Stimulated activated CD4-positive, alpha-beta T cell treated with anti-CD3 and anti-CD28 coated beads, Interleukin-4, amount 100 ng/mL, for 24 hours (primary cell): ENCODE results near the gene NPC1L1.
"Not testable (repeated sequence)": the region's sequence is repeated elsewhere in the genome, so short reads cannot be mapped to it uniquely, and the experiment has no call there.

Experiments used
- DNase-seq: peaks from one replicate; pipeline ENCODE4 v3.0.0-alpha.2; 2020

NPC1L1 gene

GRCh38 chr7:44565795-44566559 is 24.8 kb upstream of the NPC1L1 start:
- no peak for DNase-seq

DNA sequence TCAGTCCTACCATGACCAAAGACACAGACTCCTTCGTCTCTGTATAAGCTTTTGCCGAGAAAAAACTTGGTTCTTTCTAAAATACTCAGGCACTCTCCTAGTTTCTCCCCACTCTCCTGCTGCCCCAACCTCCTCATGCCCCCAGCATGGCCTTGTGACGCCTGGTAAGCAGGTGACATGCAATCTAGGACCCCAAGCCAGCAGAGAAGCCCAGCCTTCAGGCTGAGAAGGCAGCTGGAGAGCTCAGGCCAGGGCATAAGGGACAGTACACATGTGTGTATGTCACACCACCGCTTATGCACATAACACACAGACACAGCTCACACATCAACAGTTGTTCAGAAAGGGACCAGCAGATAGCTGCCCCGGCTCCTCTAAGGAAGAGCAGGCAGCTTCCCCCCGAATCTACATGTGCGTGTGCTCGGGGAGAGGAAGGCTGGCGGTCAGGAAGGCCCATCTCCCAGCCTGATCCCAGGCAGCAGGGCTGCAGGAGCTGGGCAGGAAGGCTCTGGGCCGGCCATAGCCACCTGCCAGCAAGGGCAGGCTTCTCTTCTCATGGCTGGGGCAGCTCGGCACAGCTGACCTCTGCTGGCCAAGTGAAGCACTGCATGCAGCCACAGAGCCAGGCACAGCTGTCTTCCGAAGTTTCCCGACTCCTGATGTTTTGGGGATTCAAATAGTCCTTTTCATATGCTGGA is 24.1 kb upstream of the NPC1L1 start:
- DNase-seq = peak; percentile 68

- no peak for DNase-seq
Observed at GRCh38 chr7:44564606-44565005, 23.5 kb upstream of the NPC1L1 start.

DNA sequence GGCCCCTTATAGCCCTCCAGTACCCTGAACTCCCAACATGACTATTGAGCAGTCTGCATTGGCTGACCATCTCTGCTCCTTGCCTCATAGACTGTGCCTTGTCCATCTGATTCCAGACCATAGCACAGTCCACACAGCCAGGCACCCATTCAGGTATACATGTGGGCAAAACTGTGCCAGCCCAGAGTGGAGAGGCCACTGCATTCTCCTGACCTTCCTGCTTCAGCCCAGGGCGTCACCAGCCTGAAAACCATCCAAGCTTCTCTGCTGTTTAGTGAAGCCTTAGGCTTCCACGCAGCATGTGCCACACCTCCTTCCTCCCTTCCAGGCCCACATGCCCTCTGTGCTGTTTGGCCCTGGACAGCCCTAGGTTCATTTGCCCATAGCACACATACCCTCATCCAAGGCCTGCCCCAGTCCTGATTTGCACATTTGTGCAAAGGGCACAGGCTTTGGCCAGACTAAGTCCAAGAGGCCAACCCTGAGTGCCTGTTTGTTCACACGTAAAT is 22.1 kb upstream of the NPC1L1 start:
- DNase-seq = no peak

GRCh38 chr7:44562622-44562962 is 21.5 kb upstream of the NPC1L1 start:
- DNase-seq = not testable (repeated sequence)

DNA sequence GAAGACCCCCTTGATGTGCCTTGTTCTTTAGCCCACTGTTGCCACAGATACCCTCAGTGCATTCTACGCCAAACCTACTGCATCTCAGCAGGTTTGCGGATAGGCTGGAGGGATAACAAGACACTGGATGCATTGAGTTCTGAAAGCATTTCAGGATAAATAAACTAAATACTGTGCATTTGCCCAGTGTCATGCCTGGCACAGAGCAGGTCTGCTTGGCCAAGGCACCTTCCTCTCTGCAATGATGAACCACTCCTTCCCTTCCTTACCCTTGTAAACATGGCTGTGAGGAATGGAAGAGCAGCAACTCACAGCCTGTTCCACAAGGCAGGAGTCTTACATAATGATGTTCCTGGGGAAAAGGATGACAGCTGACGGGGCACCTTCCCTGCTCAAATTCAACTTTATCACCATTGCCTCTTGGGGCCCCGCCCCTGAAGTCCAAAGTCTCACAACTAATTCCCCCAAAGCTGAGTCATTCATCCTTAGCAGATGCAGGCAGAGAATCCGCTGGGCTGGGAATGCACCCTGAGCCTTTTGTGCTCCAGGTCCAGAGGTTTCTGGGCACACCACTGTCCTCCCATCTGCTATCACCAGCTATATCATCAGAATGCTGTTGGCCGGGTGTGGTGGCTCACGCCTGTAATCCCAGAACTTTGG is 21.0 kb upstream of the NPC1L1 start:
- no peak for DNase-seq

DNA sequence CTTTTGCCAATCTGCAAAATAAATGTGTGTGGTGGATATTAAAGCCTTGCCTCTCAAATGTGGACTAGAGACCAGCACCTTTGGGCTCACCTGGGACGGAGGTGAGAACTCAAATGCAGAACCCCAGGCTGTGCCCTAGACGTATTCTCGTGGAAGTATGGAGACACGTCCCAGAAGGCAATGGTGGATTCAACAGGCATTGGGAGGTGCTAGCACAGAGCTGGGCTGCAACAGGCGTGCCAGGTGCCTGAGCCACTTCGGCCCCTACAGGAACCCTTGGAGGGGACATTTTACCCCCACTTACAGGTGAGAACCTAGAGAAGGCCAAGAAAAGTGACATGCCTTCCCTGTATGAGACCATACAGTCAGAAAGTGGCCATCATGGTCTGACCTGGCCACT is 20.4 kb upstream of the NPC1L1 start:
- DNase-seq = no peak

- DNase-seq = no peak
Observed at GRCh38 chr7:44559485-44559884, 18.4 kb upstream of the NPC1L1 start.

GRCh38 chr7:44557485-44557884 is 16.4 kb upstream of the NPC1L1 start:
- no peak for DNase-seq

- DNase-seq = no peak
Observed at GRCh38 chr7:44555350-44555749, 14.2 kb upstream of the NPC1L1 start.

DNA sequence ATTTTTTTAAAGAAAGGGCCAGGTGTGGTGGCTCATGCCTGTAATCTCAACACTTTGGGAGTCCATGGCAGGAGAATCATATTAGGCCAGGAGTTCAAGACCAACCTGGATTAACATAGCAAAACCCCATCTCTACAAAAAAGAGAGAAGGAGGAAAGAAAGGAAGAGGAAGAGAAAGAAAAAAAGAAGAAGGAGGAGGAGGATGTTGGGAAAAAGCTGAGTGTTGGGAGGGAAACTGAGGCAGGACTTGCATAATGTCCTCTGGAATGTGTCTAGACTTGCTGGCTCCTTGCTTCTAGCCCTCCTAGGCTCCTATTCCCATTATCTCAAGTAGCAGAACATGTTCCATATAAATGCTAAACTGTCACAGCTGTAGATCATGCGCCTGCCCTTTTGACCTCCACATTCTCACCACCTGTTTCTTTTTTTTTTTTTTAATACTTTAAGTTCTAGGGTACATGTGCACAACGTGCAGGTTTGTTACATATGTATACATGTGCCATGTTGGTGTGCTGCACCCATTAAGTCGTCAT is 11.4 kb upstream of the NPC1L1 start:
- not testable (repeated sequence) for DNase-seq

DNA sequence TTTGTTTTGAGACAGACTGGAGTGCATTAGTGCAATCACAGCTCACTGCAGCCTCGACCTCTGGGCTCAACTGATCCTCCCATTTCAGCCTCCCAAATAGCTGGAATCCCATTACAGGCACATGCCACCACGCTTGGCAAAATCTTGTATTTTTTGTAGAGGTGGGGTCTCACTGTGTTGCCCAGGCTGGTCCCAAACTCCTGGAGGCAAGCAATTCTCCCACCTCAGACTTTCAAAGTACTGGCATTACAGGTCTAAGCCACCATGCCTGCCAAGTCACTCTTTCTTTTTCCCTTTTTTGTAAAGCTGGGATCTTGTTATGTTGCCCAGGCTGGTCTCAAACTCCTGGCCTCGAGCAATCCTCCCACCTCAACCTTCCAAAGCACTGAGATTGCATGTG is 8.3 kb upstream of the NPC1L1 start:
- DNase-seq = no peak

DNA sequence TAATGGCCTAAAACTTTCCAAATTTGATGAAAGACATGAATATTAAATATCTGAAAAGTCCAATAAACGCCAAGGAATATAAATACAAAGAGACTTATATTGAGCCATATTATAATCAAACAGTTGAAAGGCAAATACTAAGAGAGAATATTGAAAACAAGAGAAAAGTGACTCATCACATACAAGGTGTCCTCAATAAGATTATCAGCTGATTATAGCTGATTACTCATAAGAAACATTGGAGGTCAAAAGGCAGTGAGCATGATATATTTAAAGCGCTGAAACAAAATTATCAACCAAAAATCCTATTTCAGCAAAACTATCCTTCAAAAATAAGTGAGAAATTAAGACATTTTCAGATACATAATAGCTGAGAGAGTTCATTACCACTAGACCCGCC is 7.8 kb upstream of the NPC1L1 start:
- DNase-seq = no peak

- DNase-seq = no peak
Observed at GRCh38 chr7:44547536-44548231, 6.6 kb upstream of the NPC1L1 start.

- no peak for DNase-seq
Observed at GRCh38 chr7:44541876-44542610, 913 bp upstream of the NPC1L1 start.

- no peak for DNase-seq
Observed at GRCh38 chr7:44540592-44541027, 520 bp downstream of the NPC1L1 start.

- DNase-seq = no peak
Observed at GRCh38 chr7:44539669-44540506, 1.2 kb downstream of the NPC1L1 start.

DNA sequence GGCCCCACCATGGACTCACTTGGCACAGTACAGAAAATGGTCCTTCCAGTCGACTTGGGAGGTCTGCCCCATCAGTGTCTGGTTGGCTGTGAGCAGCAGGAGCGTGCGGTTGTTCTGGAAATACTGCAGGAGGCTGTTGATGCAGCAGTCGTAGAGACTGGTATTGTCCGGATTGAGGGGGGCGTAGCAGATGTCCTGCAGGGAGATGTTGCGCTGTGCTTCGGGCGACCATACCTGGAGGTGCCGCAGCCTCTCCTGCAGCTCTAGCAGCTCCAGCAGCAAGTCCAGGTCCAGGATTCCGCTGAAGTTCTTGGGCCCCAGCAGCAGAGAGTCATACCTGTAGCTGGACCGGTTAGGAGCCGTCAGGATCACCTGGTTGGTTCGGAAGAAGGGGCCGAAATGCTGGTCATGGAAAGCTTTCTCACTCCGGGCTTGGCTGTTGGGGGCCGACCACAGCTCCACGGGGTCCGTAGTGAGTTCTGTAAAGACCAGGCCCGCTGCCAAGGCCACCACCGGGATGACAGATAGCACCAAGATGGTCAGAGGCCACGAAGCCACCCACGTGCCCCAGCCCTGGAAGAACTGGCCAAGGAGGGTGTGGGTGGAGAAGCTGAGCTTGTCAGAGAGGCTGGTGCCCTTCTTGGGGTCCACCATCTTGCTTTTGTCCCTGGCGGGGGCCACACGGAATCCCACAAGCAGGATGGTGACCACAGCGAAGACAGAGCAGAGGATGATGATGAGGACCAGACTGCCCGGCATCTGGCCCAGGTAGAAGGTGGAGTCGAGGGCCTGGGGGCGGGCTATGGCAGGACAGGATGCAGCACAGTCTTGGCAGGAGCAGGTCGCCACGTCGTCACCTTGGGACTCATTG is 2.1 kb downstream of the NPC1L1 start:
- no peak for DNase-seq

- no peak for DNase-seq
Observed at GRCh38 chr7:44538093-44538797, 2.9 kb downstream of the NPC1L1 start.

DNA sequence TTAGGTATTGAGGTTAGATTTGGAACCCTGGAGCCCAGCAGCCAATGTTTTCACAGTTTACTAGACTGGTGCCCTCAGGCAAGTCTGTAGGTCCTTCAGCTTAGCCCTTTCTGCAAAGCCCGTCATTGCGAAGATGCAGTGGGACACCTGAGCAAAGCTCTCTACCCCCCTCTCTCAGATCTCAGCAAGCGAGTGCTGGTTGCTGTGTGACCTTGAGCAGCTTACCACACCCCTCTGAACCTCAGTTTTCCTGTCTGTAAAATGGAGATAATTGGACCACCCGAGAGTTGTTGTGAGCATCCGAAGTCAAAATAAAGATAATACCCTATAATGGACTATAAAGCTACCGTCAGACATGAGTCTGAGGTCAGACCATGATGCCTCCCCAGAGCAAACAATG is 3.7 kb downstream of the NPC1L1 start:
- no peak for DNase-seq
